Measurements from ENCODE around the gene GSTT2. TPM values are rescaled to one million over a fixed set of nuclear protein-coding genes. Genes with fewer than 3 reads are reported as not detected.

The GSTT2 gene
- total RNA-seq, 1 donor from 2014 or later = 0.81 TPM

DNA sequence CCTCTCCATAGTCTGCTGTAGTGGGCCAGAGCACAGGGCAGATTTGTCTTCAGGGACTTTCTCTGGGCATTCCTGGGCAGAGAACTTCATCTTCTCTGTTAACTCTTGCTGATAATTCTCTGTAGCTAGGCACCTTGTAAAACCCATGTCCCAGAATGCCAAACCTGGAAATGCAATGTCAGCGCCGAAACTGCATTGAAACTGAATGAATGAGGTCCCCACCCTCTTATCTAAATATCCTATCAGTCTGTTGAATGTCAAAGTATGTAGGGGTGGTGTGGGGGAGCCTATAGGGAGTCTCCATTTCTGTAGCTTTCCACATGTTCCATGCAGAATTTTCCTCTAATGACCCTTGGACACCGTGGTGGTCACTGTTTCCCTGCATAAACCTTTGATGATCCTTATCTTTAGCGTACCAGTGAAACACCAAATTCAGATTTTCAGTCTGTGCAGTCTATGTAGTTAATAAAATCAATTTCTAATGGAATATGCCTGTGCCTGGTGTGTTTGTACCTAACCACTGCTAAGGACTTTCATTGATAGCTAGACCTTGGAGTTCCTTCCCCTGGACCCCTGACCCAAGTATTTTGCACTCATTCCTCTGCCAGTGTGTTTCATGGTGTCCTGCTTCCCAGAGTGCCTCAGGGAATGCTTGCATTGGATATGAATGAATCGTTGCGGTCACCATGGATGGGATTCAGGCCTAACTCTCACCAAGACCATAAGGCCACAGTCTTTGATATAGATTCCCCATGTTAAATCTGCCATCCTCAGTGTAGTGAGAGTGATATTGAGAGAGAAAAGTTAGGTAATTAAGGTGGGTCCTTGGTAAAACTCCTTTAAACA lies 28.7 kb downstream of the GSTT2 start:
- no peak for DNase-seq (ENCODE audit: low spot score)

DNA sequence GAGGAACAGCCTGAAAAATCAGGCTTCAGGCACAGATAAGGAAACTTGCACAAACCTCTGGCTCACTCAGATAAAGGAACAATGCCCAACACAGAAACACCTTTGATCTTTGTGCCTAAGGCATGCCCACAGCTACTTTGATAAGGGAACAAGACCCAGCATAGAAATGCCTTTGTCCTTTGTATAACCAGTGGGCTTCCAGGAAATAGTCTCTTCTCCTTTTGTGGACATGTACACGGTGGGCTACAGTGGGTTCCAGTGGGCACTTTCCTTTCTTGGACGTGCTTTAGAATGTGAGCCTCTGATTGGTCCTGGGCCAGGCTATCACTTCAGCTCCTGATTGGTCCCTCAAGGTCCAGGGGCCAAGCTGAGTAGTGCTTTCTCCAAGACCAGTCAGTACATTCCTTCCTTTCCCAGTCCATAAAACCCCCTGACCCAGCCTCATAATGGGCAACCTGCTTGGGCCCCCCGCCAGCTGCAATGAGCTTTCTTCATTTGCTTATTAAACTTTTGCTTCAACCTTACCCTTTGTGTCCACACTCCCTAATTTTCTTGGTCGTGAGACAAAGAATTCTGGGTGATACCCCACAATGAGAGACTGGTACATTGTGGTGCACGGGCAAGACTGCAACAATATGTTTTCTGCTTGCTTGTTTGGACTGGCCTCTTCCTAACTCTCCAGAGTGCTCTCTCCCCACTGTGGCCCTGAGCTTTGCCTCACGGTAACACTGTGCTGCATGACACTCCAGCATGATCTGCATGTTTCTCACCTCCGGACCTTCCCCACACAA lies 29.5 kb downstream of the GSTT2 start:
- no peak for DNase-seq (ENCODE audit: low spot score)

DNA sequence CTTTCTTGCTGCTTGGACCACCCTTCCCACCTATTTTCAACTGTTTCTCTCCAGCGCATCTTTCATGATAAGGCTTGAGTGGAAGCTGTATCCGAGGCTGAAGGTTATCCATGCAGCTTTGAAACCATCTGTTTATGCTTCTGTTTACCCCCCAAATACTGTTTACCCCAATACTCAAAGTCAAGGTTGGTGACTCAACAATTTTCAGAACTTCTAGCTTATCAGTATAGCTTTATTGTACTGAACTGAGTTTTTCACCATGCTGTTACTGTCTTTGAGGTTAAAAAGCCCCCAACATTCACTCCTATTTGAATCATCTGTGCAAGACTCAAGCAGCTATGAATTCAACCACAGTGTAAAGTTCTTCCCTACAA lies 30.1 kb downstream of the GSTT2 start:
- no peak for DNase-seq (ENCODE audit: low spot score)

DNA sequence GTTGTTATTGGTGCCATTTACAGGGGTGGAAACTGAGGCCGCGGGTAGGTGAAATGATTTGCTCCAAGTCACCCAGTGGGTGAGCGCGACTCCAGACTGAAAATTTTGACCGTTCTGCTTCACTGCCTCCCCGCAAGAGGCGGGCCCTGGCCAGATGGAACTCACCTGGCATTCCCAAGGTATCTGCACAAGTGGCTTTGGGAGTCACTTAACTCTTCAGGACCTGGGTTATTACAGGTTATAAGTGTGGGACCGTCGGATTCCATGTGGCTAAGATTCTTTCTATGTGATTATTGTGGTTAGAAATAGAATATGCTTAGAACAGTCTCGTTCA lies 31.8 kb downstream of the GSTT2 start:
- DNase-seq (ENCODE audit: low spot score) = no peak

DNA sequence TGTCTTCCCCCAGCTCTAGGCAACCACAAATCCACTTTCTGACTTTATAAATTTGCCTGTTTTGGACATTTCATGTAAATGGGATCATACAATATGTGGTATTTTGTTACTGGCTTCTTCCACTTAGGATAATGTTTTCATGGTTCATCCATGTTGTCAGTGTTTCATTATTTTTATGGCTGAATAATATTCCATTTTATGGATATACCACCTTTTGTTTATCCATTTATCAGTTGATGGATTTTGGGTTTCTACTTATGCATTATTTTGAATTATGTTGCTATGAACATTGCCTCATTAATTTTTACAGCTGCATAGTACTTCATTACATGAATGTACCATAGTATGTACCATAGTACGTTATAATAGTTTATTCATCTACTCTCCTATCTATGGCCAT lies 36.2 kb downstream of the GSTT2 start:
- no peak for DNase-seq (ENCODE audit: low spot score)

DNA sequence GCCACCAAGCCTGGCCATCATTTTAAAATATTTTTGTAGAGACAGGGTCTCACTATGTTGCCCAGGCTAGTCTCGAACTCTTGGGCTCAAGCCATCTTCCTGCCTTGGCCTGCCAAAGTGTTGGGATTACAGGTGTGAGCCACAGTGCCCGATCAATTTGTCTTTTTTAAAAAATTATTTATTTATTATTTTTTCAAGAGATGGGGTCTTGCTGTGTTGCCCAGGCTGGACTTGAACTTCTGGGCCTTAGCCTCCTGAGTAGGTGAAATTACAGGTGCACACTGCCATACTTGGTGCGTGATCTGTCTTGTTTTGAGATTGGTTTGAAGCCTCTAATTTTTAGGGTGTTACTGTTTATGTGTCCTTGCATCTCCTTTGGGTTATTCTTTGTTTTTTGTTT lies 41.4 kb downstream of the GSTT2 start:
- DNase-seq (ENCODE audit: low spot score) = no peak

DNA sequence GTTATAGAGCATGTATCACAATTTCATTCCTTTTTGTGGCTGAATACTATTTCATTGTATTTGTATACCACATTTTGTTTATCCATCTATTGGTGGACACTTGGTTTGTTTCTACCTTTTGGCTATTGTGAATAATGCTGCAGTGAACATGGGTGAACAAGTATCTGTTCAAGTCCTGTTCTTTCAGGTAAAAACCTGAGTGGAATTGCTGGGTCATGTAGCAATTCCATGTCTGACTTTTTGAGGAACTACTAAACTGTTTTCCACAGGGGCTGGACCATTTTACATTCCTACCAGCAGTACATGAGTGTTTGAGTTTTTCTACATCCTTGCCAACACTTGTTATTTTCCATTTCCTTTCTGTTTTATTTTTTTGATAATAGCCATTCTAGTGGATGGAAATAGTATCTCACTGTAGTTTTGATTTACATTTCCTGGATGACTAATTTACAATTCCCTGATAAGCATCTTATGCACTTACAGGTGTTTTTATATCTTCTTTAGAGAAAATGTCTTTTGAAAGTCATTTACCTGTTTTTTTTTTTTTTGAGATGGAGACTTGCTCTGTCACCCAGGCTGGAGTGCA lies 43.4 kb downstream of the GSTT2 start:
- no peak for DNase-seq (ENCODE audit: low spot score)

DNA sequence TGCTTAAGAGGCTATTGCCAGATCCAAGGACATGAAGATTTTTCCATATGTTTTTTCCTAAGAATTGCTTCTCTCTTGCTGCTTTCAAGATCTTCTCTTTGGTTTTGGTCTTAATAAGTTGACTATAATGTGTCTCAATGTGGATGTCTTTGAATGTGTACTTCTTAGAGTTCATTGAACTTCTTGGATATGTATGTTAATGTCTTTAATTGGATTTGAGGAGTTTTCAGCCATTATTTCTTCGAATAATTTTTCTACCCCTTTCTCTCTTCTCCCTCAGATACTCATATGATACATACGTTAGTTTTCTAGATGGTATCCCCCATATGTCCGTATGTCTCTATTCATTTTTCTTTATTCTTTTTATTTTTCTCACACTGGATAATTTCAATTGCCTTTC lies 44.4 kb downstream of the GSTT2 start:
- DNase-seq (ENCODE audit: low spot score) = no peak

DNA sequence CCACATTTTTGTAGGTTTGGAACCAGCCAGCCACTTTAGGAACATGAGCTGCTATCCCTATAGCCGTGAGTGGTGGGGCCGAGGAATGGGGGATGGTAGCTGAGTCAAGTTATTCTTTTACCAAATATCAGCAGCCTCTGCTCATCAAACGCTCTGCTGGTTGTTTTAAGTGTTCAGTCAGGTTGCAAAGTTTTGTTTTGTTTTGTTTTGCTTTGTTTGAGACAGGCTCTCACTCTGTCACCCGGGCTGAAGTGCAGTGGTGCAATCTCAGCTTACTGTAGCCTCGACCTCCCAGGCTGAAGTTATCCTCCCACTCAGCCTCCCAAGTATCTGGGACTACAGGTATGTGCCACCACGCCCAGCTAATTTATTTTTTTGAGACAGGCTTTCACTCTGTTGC lies 45.5 kb downstream of the GSTT2 start:
- no peak for DNase-seq (ENCODE audit: low spot score)

DNA sequence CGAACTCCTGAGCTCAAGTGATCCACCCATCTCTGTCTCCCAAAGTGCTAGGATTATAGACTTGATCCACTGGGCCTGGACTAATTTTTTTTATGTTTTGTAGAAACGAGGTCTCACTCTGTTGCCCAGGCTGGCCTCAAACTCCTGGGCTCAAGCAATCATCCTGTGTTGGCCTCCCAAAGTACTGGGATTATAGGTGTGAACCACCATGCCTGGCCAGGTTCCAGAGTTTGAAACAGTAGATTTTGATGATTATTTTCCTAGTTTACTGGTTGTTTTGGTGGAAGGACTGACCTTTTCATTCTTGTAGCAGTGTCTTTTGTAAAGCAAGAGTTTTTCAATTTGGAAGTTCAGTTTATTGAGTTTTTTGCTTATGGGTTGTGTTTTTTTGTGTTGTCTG lies 46.1 kb downstream of the GSTT2 start:
- no peak for DNase-seq (ENCODE audit: low spot score)

DNA sequence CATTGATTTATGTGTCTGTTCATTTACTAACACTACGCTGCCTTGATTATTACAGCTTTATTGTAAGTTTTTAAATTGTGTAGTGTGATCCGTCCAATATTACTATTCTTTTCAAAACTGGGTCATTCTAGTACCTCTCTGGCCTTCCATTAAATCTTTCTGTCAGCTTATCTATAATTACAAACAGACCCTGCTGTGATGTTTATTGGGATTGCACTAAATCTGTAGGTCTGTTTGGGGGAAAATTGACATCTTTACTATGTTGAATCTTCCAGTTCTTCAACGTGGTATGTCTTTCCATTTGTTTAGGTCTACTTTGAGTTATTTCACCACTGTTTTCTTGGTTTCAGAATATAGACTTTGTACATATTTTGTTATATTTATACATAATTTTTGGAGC lies 46.8 kb downstream of the GSTT2 start:
- DNase-seq (ENCODE audit: low spot score) = no peak

DNA sequence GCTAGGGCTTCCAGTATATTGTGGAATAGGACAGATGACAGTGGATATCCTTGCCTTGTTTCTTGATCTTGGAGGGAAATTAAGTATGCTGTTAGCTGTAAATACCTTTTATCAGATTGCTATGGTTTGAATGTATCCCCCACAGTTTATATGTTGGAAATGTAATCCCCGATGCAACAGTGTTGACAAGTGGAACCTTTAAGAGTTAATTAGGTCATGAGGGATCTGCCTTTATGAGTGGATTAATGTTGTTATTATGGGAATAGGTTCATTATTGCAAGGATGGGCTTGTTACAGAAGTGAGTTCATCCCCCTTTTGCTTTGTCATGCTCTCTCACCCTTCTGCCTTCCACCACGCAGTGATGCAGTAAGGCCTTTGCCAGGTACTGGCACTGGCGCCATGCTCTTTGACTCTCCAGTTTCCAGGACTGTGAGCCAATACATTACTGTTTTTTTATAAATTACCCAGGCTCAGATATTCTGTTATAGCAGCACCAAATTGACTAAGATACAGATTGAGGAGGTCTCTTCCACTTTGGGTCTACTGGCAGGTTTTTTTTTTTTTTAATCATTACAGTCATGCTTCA lies 47.5 kb downstream of the GSTT2 start:
- DNase-seq (ENCODE audit: low spot score) = no peak

DNA sequence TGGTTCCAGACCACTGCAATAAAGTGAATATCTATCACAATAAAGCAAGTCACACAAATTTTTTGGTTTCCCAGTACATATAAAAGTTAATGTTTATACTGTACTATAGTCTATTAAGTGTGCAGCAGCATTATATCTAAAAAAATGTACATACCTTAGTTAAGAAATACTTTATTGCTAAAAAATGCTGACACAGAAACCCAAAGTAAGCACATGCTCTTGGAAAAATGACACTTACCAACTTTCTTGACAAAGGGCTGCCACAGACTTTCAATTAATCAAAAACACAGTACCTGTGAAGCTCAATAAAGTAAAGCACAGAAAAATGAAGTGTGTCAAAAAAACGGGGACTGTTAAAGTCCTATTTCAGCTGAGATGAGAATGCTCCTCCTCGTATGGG lies 48.1 kb downstream of the GSTT2 start:
- no peak for DNase-seq (ENCODE audit: low spot score)

DNA sequence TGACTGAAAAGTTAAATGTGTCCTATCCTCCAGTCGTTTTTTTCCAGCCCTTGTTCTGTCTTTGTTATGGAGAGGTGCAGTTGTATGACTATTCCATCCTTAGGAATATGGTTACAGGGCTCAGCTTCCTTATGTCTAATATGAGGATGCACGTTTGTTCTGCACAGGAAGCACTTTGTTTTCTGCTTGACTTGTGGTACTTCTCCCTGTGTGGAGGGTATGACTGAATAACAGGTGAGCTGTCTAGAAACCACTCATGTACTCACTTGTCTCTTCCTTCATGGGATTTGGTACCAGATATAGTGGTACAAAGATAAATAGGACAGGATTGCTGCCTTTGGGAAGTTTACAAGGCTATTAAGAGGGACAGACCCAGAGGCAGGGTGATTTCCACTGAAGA lies 48.6 kb downstream of the GSTT2 start:
- no peak for DNase-seq (ENCODE audit: low spot score)

DNA sequence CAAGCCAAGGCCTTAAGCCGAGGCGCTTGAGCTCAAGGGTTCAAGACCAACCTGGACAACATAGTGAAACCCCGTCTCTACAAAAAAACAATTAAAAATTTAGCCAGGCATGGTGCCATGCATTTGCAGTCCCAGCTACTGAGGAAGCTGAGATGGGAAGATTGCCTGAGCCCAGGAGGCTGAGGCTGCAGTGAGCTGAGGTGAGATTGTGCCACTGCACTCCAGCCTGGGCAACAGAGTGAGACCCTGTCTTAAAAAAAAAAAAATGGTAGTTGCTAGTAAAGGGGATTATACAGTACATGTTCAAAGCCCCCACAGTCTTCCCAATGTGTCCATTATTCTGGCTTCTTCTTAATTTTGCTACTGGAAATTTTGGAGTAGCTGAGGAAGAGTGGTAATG lies 49.4 kb downstream of the GSTT2 start:
- no peak for DNase-seq (ENCODE audit: low spot score)

DNA sequence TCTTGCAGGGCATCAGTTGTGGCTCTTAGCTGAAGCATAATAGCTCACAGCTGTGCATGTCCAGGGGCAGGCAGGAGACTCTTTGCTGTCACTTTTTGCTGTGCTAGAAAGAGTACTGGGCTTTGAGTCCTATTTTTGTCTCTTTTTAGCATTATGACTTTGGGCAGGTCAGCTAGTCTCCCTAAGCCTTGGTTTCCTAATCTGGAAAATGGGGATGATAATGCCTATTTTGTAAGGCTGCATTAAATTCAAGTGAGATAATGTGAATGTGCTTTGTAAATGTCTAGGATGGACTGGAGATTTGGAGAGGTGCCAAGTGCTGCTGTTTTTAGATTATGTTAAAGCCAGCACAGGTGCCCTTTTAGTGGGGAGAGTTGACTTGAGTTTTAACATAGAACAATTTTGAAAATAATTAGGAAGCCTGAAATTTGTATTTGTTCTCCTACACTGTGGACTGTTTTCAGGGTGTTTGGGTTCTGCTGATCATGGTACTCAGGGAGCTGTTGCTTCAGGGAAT lies 50.3 kb downstream of the GSTT2 start:
- no peak for DNase-seq (ENCODE audit: low spot score)

Other genes with a start within 250 kb of the GSTT2 start
- 6.8 TPM for gene ZNF70, start 229.0 kb upstream of the GSTT2 start, total RNA-seq
- gene VPREB3, start 225.7 kb upstream of the GSTT2 start, total RNA-seq = not detected
- 1.8 TPM for gene C22orf15, start 217.1 kb upstream of the GSTT2 start, total RNA-seq
- gene CHCHD10, start 212.2 kb upstream of the GSTT2 start, total RNA-seq = 148 TPM
- 4.4 TPM for gene MMP11, start 207.3 kb upstream of the GSTT2 start, total RNA-seq
- 70.7 TPM for gene SMARCB1, start 193.2 kb upstream of the GSTT2 start, total RNA-seq
- 6.2 TPM for gene DERL3, start 141.1 kb upstream of the GSTT2 start, total RNA-seq
- 24.0 TPM for gene SLC2A11, start 122.3 kb upstream of the GSTT2 start, total RNA-seq
- 668 TPM for gene MIF, start 85.8 kb upstream of the GSTT2 start, total RNA-seq
- 16.2 TPM for gene GSTT2B, start 18.9 kb upstream of the GSTT2 start, total RNA-seq
- 3.0 TPM for gene DDTL, start 13.2 kb upstream of the GSTT2 start, total RNA-seq
- gene DDT, start 5.7 kb upstream of the GSTT2 start, total RNA-seq = 151 TPM
- not detected for gene GSTT4, start 25.3 kb downstream of the GSTT2 start, total RNA-seq
- gene CABIN1, start 31.2 kb downstream of the GSTT2 start, total RNA-seq = 88.0 TPM
- 2.0 TPM for gene SUSD2, start 201.4 kb downstream of the GSTT2 start, total RNA-seq